HL-60/S4 treated with retinoic acid at 250 ng/mL for 4 days and 3 days (cell line): ENCODE results near the gene RAB43.
"Not testable (repeated sequence)": the region's sequence is repeated elsewhere in the genome, so short reads cannot be mapped to it uniquely, and the experiment has no call there.

Experiments used
- in situ Hi-C: fragments of 300-500 bp; cut with MboI; formaldehyde crosslinking; loops from 2 replicates; pipeline ENCODE4 v1.7.0; 2022; ENCODE audit warnings: low sequenced_read_pairs

Gene RAB43

GRCh38 chr3:129121792-129122411 is at the start of gene RAB43:
Gene RAB43 (minus strand): TSS chr3:129121804. CDS start chr3:129121489, 315 bp downstream.
- in situ Hi-C loops: no loop called here

GRCh38 chr3:129166579-129167332 is 45.2 kb upstream of the RAB43 start:
- in situ Hi-C loops: no loop called here

GRCh38 chr3:129165594-129165993 is 44.0 kb upstream of the RAB43 start:
- in situ Hi-C loops: not testable (repeated sequence)

- in situ Hi-C loops: no loop called here
Observed at GRCh38 chr3:129164500-129164899, 42.9 kb upstream of the RAB43 start.

GRCh38 chr3:129162729-129163579 is 41.4 kb upstream of the RAB43 start:
- in situ Hi-C loops: no loop called here

- in situ Hi-C loops: no loop called here
Observed at GRCh38 chr3:129161860-129162271, 40.3 kb upstream of the RAB43 start.

GRCh38 chr3:129160891-129161859 is 39.6 kb upstream of the RAB43 start, which contains the start of gene ISY1:
Gene ISY1 (minus strand): TSS chr3:129161063. CDS start chr3:129160975, 88 bp downstream.
- in situ Hi-C loops: no loop called here

- in situ Hi-C loops: no loop called here
Observed at GRCh38 chr3:129144786-129145185, 23.2 kb upstream of the RAB43 start.

GRCh38 chr3:129141011-129141410 is 19.4 kb upstream of the RAB43 start:
- in situ Hi-C loops: not testable (repeated sequence)

- in situ Hi-C loops: no loop called here
Observed at GRCh38 chr3:129139911-129140310, 18.3 kb upstream of the RAB43 start.

- in situ Hi-C loops: not testable (repeated sequence)
Observed at GRCh38 chr3:129136275-129136674, 14.7 kb upstream of the RAB43 start.

- in situ Hi-C loops: no loop called here
Observed at GRCh38 chr3:129132097-129132866, 10.7 kb upstream of the RAB43 start.

GRCh38 chr3:129131465-129132088 is 10.0 kb upstream of the RAB43 start:
- in situ Hi-C loops: no loop called here

- in situ Hi-C loops: no loop called here
Observed at GRCh38 chr3:129130291-129130813, 8.7 kb upstream of the RAB43 start.

- in situ Hi-C loops: no loop called here
Observed at GRCh38 chr3:129128357-129129155, 7.0 kb upstream of the RAB43 start.

- in situ Hi-C loops: no loop called here
Observed at GRCh38 chr3:129126726-129127280, 5.2 kb upstream of the RAB43 start.

GRCh38 chr3:129123314-129124060 is 1.9 kb upstream of the RAB43 start:
- in situ Hi-C loops: no loop called here
